Mucosa of gallbladder (tissue), 1 donor: ENCODE measurements around the gene EEF1A2. TPM values are rescaled to one million over a fixed set of nuclear protein-coding genes. Genes with fewer than 3 reads are reported as not detected.

Experiments used
- DNase-seq: peaks from one replicate; pipeline ENCODE4 v3.0.0-alpha.2; 2020; ENCODE audit warnings: low spot score
- total RNA-seq: library from RNA; stranded (reverse); gene quantifications from one replicate; pipeline ENCODE4 v1.2.1, GENCODE V29; 2021
- donor health status: DM: no; HTN: no; CAD: no.

The EEF1A2 gene
- total RNA-seq, result 56.3 TPM

DNA sequence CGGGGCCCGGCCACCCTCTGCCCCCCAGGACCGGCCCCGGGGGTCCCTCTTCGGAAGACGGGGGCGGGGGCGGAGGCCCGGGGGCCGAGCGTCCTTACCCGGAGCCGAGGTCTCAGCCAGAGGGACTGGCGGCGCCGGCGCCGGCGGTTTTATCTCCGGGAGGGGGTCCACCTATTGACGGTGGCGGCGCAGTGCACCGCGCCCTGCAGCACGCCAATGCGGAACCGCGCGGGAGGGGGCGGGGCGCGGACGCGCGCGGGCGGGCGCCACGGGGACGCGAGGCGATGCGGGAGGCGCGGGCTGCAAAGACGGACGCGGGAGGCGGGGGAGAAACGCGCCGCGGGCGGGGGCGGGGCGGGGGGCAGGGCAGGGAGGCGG, at the start of gene EEF1A2:
TSS of gene EEF1A2 (minus strand) at position 124 of the 378 bp plus-strand sequence. CDS start 1,320 bp downstream, outside the sequence.
- DNase-seq, result no peak

- DNase-seq, result no peak
Measured at GRCh38 chr20:63548542-63548941, 49.7 kb upstream of the EEF1A2 start.

DNA sequence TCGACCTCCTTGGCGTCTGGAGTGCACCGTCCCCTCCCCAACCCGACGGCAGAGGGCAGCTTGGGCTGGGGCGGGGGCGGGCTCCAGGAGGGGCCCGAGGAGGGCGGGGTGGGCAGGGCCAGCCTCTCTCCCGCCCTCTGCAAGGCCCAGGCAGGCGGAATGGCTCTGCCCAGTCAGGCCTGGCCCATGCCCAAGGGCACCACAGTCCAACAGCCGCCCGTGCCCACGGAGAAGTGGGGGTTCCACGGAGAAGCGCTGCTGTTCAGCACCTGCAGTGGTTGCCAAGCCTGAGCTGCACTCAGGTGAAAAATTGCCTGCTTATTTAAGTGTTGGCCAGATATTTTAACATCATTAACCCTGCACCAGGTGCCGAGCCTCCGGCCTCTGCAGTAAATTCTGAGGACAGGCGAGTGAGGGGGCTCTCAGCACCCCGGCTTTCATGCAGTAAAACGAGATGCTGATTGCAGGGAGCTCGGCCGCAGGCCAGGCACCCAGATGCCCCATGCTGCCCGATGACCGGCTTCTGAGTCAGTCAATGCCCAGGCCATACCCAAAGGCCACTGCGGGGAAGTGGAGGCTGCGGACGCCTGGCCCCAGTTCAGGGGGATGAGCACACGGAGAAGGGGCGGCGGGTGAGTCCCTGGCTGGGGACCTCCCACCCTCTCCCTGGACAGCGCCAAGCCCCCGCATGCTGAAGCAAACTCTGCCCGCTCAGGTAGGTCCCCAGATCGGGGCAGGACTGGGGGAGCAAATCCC, 49.0 kb upstream of the EEF1A2 start, which contains the start of gene SRMS:
TSS of gene SRMS (minus strand) at position 25 of the 756 bp plus-strand sequence. CDS start 286 bp downstream, outside the sequence.
- DNase-seq, result no peak

DNA sequence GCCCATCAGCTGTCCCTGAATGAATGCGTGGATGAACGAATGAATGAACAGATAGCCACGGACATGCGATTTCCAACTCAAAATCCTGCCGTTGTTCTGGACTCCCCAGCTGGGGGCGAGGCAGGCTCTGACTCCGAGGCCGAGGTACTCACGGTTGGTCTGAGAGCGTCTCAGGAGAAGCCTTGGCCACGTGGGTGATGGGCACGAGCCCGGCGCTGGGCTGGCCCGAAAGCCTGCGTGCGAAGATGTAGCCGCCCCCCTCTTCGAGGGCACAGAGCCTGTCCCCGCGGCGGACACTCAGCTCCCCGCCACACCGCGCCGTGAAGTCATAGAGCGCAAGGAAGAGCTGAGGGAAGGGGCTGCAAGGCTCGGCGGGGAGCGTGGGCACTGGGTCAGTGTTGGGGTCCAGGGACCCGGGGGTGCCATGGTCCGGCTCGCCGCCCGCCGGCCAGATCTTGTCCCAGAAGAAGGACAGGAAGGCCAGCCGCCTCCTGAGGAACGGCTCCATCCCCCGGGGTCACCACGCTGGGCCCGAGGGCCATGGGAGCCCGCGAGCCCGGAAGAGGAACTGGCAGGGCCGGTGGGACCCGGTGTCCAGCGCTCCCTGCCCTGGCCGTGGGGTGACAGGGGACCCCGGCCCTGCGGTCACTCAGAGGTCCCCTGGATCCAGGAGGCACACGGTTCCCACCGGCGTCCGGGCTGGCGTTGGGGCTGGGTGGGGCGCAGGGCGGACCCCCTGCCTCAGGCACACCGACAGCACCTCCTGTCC, 48.3 kb upstream of the EEF1A2 start:
- DNase-seq, result no peak

DNA sequence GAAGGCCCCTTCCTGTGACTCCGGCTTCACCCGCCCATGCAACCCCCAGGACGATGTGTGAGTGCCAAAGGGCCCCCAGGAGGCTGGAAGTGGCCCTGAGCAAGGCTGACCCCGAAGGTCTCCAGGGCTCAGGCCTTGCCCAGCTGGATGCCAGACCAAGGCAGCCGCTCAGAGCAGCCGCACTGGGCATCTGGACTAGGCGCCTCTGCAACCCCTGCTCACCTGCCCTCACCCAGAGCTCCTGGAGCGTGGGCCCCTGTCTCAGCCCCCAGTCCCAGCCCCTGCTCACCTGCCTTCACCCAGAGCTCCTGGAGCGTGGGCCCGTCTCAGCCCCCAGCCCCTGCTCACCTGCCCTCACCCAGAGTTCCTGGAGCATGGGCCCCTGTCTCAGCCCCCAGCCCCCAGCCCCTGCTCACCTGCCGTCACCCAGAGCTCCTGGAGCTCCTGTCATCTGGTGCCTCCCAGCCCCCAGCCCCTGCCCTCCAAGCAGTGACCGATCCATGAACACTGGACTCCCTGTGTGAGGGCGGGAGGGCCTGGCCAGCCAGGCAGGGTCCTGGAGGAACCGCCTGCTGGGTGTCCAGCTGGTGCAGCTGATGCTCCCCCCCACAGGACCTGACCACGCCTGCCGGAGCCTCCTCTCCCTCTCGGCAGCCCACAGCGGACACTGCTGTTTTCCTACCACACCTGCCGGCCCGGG, 47.5 kb upstream of the EEF1A2 start:
- no peak for DNase-seq

GRCh38 chr20:63545814-63546213, 46.9 kb upstream of the EEF1A2 start:
- DNase-seq, result no peak

DNA sequence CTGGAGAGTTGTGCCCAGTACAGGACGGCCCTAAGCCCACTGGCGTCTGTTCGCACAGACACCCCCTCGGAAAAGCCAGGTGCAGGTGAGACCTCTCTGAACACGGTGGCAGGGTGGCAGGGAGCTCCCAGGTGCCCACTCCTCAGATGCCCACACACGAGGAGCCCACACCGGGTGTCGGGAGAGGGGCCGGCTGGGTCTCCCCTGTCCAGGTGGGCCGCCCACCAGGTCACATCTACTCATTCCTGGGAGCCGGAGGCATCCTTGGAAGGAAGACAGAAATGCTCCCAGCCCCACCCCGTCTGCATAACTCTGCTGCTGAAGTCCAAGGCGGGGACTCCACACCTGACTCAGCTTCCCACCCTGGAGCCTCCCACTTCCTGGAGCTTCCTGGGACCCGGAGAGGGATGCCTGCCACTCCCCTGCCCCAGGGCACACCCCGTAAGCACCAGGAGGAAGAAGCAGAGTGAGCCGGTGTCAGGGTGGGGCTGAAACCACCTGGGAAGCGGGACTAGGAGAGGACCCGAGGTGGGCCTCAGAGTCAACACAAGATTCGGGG, 46.2 kb upstream of the EEF1A2 start:
- peak; percentile 62 for DNase-seq

DNA sequence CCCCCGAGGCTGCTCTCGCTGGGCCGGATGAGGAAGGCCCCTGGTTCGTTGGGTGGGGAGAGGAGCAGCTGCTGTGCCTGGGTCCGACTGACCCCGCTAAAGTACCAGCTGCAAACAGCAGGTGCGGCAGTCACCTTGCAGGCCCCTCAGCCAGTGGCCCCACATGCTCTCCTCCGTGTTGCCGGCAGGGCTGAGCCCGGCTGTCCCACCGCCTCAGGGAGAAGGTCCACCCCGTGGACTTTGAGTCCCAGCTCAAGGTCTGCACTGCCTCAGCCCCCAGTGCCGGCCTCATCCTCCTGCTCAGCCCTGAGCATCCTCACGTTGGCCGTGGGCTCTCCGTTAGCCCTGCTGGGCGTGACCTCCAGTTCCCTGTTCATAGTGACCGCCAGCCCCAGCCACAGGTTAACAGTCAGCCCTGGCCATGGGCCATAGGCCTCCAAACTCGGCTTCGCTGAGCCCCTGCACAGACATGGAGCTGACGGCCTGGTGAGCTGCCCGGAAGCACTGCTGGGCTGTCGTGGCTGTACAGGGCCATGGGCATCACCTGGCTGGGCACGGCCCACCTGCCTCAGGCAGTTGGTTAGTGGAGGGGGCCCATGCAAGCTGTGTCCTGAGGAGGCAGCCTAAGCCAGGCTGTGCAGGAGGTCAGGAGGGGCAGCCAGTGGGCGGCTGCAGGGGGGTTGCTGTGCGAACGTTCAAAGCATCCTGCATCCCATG, 45.5 kb upstream of the EEF1A2 start:
- DNase-seq, result no peak

- no peak for DNase-seq
Measured at GRCh38 chr20:63543733-63544132, 44.9 kb upstream of the EEF1A2 start.

DNA sequence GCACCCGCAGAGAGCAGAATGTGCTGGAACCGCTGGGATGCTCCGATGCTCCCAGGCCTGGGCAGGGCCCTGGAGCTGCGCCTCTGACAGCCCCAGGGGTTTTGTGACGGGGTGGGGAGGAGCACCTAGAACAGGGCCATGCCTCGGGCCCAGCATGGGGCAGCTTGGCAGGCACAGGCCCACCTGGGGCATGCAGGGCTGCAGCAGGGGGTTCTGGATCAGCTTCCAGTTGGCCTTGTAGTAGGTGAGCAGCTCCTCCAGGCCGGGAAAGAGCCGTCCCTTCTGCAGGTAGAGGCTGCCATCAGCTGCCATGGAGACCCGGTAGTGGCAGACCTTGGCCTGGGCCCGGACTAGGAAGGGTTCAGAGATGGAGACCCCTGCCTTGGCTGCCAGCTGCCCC, 44.2 kb upstream of the EEF1A2 start:
- no peak for DNase-seq

DNA sequence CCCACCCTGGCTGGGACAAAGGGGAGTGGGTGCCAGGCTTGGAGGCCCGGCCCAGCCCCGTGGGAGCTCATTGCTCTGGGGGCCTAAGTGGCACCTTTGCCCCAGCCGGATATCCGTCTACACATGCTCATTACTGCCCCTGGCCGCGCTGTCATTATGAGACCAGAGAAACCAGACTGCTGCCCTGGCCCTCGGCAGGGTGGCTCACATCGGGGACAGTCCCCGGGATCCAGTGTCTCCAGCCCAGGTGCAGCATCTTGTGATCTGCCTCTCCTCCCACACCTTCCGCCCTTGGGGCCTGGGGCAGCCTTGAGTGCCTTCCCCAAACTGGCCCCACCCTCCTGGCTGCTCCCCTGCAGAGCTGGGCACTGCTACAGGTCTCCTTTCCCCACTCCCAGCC, 43.8 kb upstream of the EEF1A2 start:
- DNase-seq, result no peak

DNA sequence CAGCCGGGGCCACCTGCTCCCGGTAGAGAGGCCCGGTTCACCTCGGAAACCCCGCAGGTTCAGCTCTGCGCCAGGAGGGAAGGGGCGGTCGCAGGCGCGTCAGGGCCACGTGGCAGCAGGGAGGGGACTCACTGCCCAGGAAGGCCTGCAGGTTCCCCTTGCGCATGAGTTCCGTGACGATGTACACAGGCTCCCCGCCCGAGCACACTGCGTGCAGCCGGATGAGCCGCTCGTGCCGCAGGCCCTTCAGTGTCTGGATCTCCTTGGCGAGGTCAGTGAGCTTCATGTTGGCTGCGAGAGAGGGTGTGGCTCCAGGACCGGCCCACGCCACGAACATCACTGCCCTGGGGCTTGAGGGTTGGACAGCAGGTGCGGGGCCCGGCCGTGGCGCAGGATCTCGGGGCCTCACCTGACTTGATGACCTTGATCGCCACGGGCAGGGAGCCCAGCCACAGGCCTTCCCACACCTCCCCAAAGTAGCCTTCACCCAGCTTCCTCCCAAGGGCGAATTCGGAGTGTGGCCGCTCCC, 43.2 kb upstream of the EEF1A2 start:
- no peak for DNase-seq

DNA sequence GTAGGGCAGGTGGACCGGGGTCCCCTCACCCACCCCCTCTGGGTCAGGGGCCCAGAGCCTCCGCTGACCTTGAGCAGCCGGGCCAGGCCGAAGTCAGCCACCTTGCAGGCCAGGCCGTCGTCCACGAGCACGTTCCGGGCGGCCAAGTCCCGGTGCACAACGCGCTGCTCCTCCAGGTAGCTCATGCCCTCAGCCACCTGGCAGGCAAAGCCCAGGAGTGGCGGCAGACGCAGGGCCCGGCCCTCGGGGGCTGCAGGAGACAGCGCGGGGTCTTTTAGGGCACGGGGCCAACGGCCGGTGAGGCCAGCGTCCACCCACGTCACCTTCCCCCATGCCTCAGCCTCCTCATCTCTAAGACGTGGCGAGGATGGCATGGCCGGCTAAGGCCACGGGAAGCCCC, 42.5 kb upstream of the EEF1A2 start:
- DNase-seq, result no peak

GRCh38 chr20:63540417-63541186, 41.7 kb upstream of the EEF1A2 start:
- DNase-seq, result no peak

GRCh38 chr20:63539441-63540370, 40.8 kb upstream of the EEF1A2 start:
- DNase-seq, result no peak

DNA sequence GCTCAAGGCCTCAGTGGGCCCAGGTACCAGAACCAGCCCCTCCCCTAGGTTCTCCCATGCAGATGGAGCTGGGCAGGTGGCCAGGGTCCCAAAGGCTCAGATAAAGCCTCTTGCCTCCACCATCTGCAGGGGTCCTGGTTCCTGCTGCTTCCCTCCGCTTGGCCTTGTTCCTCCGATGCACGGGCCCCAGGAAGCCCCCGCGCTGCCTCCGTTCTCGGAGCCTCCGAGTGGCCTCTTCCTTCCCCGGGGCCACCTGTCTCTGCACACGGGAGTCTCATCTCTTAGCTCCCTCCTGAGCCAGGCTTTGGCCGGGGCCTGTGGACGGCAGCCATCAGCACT, 40.2 kb upstream of the EEF1A2 start:
- DNase-seq, result no peak

DNA sequence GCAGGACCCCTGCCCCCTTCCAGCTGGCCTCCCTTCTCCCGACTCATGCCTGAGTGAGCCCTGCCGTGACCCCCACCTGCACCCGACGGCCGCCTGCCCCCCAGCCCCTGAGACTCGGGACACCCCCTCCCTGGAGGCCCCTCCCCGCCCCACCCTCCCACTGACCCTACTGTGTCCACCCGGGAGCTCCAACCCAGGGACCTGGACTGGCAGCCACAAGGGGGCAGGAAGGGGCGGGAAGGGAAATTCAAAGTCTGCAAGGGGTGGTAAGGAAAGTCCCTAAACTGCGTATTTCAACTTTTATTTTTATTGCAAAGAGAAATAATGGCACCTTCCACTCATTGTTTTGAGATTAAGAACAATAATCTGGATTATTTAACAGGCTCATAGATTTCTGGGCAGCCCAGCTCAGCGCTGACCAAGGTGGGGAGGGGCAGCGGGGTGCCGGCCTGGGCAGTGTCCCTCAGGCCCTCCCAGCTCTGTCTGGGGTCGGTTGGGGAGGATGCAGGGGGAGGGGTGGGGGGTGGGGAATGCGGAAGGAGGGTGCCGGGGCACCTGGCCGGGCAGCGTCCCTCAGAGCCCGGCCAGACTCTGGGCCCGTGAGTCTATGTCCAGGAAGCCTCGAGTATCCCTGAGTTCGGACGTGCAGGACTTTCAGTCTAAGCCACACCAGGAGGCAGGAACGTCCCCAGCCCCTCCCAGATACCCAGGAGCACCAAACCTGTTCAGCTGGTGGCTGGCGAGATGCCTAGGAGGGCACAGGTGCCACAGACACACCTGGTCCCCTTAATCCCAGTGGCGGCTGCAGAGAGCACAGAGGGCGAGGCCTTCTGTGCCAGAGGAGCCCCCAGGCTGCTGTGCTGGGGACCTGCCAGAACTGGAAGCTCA, 39.6 kb upstream of the EEF1A2 start:
- peak; percentile 88 for DNase-seq

DNA sequence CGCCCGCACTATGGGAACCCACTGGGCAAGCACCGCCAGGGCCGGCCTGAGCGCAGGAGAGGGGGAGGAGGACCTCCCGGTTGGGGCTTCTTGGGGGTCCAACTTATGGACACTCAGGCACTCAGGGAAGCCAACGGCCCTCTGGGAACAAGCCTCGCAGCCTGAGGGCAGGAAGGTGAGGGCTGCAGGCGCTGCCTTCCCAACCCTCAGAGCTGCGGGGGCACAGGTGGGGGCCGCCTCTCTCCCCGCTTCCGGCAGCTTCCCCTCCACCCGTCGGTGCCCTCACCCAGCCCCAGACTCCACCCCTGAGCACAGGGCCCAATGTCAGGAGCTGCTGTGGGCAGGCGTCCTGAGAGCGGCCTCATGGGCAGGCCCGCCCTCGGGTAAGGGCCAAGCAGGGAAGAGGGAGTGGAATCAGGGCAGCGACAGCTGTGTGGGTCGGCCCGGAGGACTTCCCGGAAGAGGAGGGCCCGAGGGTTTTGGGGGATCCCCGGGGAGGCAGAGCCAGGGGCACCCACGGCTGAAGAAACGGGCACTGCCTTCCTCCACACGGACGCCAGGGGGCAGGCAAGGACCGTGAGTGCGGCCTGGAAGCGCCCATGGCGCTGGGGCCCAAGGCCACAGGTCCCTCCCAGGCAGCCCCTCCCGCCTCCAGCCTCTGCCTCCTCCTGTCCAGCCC, 38.8 kb upstream of the EEF1A2 start:
- peak; percentile 94 for DNase-seq
